ENCODE measurements around the gene EFS. TPM values are rescaled to one million over a fixed set of nuclear protein-coding genes. Genes with fewer than 3 reads are reported as not detected.

EFS gene
- total and polyA plus RNA-seq, 10 of the 15 experiments (the other 5 are each of a cell fraction or from before 2014, with no cell fraction given), result 0.08 TPM; not detected in 9

DNA sequence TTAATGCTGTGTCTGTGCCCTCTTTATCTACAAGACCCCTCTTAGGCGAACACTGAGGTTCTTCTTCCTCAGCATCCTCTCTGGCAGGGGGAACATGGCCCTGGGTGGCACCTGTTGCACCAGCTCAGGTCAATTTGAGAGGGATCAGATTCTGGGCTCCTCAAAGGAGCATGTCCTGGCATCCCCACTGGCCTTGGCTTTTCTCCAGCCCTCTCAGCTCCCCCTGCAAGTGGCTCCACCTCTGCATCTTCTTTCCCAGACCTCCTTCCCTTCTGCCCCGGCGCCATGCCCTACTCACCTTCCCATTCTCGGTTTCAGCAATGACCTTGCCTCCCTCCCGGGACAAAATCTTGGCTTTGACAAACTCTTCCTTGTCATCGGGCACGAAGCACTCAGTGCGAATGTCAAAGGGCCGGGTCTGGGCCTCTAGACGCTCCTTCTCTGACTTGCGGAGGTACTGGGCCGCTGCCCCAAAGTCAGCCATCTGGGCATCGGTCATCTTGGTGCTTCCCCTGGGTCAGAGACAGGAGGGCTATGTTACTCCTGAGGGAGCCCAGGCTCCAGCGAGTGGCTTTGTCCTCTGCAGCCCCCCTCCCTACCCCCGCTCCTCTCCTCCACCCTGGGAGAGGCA lies 41.9 kb upstream of the EFS start (continued):
- TF ChIP-seq, protein P1, sequence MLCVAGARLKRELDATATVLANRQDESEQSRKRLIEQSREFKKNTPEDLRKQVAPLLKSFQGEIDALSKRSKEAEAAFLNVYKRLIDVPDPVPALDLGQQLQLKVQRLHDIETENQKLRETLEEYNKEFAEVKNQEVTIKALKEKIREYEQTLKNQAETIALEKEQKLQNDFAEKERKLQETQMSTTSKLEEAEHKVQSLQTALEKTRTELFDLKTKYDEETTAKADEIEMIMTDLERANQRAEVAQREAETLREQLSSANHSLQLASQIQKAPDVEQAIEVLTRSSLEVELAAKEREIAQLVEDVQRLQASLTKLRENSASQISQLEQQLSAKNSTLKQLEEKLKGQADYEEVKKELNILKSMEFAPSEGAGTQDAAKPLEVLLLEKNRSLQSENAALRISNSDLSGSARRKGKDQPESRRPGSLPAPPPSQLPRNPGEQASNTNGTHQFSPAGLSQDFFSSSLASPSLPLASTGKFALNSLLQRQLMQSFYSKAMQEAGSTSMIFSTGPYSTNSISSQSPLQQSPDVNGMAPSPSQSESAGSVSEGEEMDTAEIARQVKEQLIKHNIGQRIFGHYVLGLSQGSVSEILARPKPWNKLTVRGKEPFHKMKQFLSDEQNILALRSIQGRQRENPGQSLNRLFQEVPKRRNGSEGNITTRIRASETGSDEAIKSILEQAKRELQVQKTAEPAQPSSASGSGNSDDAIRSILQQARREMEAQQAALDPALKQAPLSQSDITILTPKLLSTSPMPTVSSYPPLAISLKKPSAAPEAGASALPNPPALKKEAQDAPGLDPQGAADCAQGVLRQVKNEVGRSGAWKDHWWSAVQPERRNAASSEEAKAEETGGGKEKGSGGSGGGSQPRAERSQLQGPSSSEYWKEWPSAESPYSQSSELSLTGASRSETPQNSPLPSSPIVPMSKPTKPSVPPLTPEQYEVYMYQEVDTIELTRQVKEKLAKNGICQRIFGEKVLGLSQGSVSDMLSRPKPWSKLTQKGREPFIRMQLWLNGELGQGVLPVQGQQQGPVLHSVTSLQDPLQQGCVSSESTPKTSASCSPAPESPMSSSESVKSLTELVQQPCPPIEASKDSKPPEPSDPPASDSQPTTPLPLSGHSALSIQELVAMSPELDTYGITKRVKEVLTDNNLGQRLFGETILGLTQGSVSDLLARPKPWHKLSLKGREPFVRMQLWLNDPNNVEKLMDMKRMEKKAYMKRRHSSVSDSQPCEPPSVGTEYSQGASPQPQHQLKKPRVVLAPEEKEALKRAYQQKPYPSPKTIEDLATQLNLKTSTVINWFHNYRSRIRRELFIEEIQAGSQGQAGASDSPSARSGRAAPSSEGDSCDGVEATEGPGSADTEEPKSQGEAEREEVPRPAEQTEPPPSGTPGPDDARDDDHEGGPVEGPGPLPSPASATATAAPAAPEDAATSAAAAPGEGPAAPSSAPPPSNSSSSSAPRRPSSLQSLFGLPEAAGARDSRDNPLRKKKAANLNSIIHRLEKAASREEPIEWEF (IDR thresholded peaks at IDR 0.05; ENCODE audit: insufficient replicate concordance, low read depth, low read length), result no peak
- no peak for TF ChIP-seq STAT3 (IDR thresholded peaks at IDR 0.05; ENCODE audit: low read depth, low read length)

DNA sequence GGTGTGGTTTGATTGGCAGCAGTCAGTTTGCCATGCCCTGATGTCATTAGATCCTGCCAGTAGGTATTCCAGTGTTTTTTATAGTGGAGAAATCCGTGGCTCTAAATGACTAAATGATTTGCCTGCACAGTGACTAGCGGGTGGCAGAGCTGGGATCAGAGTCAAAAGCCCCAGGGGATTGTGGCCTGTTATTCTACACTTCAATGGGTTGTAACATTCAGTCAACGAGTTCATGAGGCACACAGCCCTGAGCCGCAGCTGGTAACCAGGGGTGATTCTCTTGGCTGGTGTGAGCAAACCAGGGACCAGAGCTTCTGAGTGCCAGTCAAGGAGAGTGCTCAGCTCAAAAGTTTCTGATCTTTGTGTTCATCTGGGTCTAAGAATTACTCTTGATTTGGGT lies 41.3 kb upstream of the EFS start:
- DNase-seq (ENCODE audit: low read depth, low spot score) (no peak), ATAC-seq (peak; percentile 68), FAIRE-seq (no peak)
- TF ChIP-seq YY1 (IDR thresholded peaks at IDR 0.05; ENCODE audit: low read depth, low read length) (no peak), MEF2B (IDR thresholded peaks at IDR 0.05; ENCODE audit: partially characterized antibody, poor library complexity, severe bottlenecking) (peak; percentile 61)
- SMC1A ChIA-PET (ENCODE audit: uncharacterized antibody, unreplicated experiment), result no interaction called here
- H3K27ac ChIP-seq (ENCODE audit: control insufficient read depth, insufficient read depth), result no peak overlapping the region
- no peak overlapping the region for H3K4me2 ChIP-seq (ENCODE audit: control insufficient read depth, insufficient read depth)
- H3K79me2 ChIP-seq (ENCODE audit: control insufficient read depth, insufficient read depth, low read length), result no peaks in the 10 kb centered on the region
- H3K4me3 ChIP-seq, result no peak overlapping the region
- intact Hi-C loops (cut with micrococcal nuclease; ENCODE audit: unreplicated experiment) (no loop called here), in situ Hi-C loops (cut with MboI) (no loop called here)
- no peaks in the 10 kb centered on the region for H3K9me3 ChIP-seq (replicated peaks; ENCODE audit: control insufficient read depth, insufficient read depth, low read length)
- H3K36me3 ChIP-seq (ENCODE audit: control insufficient read depth in 2 of 2, insufficient read depth in 2 of 2, low read length in 1 of 2), result no peaks in the 10 kb centered on the region
- H3K9ac ChIP-seq (ENCODE audit: control insufficient read depth, insufficient read depth, low read length), result no peak overlapping the region
- no peak overlapping the region for H2AFZ ChIP-seq (ENCODE audit: control insufficient read depth, low read depth, low read length)
- POLR2A ChIA-PET, result no interaction called here
- no peaks in the 10 kb centered on the region for H4K20me1 ChIP-seq (ENCODE audit: control insufficient read depth, insufficient read depth)
- WGBS (ENCODE audit: insufficient coverage, insufficient replicate concordance, low lambda C conversion rate, missing lambda C conversion rate), result 0% methylated on average over 4 of the region's 4 CpGs
- RAD21 ChIA-PET (ENCODE audit: unreplicated experiment), result no interaction called here
- CTCF ChIA-PET, result no interaction called here
- H3K27me3 ChIP-seq (replicated peaks in 1 of 2; ENCODE audit: control insufficient read depth in 2 of 2, insufficient read depth in 2 of 2, low read length in 1 of 2), result peaks cover 0 to 3% of the 10 kb centered on the region in 2 experiments; a peak in 3 of 4 replicates
- H3K4me1 ChIP-seq (ENCODE audit: control insufficient read depth, insufficient read depth, low read length), result no peaks in the 10 kb centered on the region
- no TSS peak for BruUV-seq (replicated peaks)
